Ishikawa (cell line): Measurements from ENCODE around the gene UBE2I.

ENCODE experiments used
- CEBPB ChIP-seq: IDR thresholded peaks from 2 replicates; pipeline ENCODE4 v1.6.1; 2012
- CREB1 ChIP-seq: IDR thresholded peaks from 2 replicates; pipeline ENCODE4 v1.6.1; 2012; ENCODE audit warnings: low read depth
- EGR1 ChIP-seq: IDR thresholded peaks from 2 replicates; pipeline ENCODE4 v1.6.1; 2012
- EP300 ChIP-seq: IDR thresholded peaks from 2 replicates; pipeline ENCODE4 v1.6.1; 2012; ENCODE audit warnings: borderline replicate concordance
- FOXM1 ChIP-seq: IDR thresholded peaks from 2 replicates; pipeline ENCODE4 v1.6.1; 2012; ENCODE audit warnings: low read depth, borderline replicate concordance
- MAX ChIP-seq: IDR thresholded peaks from 2 replicates; pipeline ENCODE4 v1.6.1; 2012
- NFIC ChIP-seq: IDR thresholded peaks from 2 replicates; pipeline ENCODE4 v1.6.1; 2012
- RAD21 ChIP-seq: IDR thresholded peaks from 2 replicates; pipeline ENCODE4 v1.6.1; 2012; ENCODE audit warnings: low read depth
- REST ChIP-seq: IDR thresholded peaks from 2 replicates; pipeline ENCODE4 v1.6.1; 2012; ENCODE audit warnings: low read depth, mild to moderate bottlenecking
- TAF1 ChIP-seq: IDR thresholded peaks from 2 replicates; pipeline ENCODE4 v1.6.1; 2012; ENCODE audit warnings: low read depth, mild to moderate bottlenecking
- TCF12 ChIP-seq: IDR thresholded peaks from 2 replicates; pipeline ENCODE4 v1.6.1; 2012; ENCODE audit warnings: low read depth
- TEAD4 ChIP-seq: IDR thresholded peaks from 2 replicates; pipeline ENCODE4 v1.6.1; 2012
- USF1 ChIP-seq: IDR thresholded peaks from 2 replicates; pipeline ENCODE4 v1.6.1; 2012
- YY1 ChIP-seq: IDR thresholded peaks from 2 replicates; pipeline ENCODE4 v1.6.1; 2012; ENCODE audit warnings: low read depth
- ZBTB7A ChIP-seq: IDR thresholded peaks from 2 replicates; pipeline ENCODE4 v1.6.1; 2012; ENCODE audit warnings: low read depth

The UBE2I gene

DNA sequence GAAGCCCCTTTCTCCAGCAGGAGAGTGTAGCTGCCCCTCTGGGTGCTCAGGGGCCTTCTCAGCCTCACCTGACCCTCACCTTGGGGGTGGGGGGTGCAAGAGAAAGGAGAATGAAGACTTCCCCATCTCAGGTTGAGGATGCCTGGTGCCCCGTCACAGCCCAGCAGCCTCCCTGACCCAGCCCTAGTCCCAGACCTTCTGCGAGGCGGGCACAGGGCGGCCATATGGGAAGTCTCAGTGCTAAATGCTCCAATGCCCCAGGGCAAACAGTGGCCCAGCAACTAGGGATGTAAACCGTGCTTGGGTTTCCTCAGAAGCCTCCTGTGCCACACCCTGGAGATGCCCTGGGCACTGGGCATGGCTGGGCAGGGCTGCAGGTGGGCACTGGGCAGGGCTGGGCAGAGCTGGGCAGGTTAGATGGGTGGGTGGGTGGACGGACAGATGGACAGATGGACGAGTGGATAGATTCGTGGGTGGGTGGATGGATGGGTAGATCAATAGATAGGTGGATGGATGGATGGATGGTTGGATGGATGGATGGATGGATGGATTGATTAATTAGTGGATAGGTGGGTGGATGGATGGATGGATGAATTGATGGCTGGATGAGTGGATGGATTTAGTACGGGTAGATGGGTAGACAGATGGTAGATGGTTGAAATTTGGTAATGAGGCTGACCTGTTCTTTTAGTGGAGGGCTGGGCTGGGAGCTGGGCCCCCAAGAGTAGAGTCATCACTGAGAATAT, 36.8 kb upstream of the UBE2I start:
- TF ChIP-seq TEAD4 (no peak), EP300 (no peak), MAX (no peak), FOXM1 (no peak), REST (no peak), CREB1 (no peak), CEBPB (no peak), NFIC (no peak), YY1 (no peak), TCF12 (no peak), EGR1 (no peak), RAD21 (no peak), ZBTB7A (no peak), USF1 (no peak), TAF1 (no peak)

DNA sequence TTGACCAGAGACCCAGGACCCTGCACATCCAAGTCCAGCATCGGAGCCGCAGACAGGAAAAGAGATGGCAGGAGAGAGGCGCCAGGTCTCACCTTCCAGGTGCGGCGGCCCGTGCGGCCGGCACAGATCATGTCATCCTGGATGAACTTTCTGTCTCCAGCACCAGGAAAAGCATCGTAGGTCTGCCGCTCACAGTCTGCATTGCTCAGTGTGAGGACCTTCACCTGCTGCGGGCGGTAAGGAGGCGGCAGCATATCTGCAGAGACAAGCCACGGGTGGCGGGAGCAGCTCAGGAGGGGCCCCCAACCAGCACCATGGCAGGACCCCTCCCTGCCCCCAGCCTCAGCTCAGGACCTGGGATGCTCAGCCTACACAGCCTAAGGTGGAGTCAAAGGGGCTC, 35.6 kb upstream of the UBE2I start:
- no peak for TF ChIP-seq FOXM1
- no peak for TF ChIP-seq EGR1
- TF ChIP-seq REST, result no peak
- TF ChIP-seq CREB1, result no peak
- no peak for TF ChIP-seq TEAD4
- TF ChIP-seq EP300, result no peak
- TF ChIP-seq RAD21, result no peak
- TF ChIP-seq MAX, result no peak
- no peak for TF ChIP-seq YY1
- TF ChIP-seq TAF1, result no peak
- no peak for TF ChIP-seq CEBPB
- TF ChIP-seq USF1, result no peak
- no peak for TF ChIP-seq ZBTB7A
- TF ChIP-seq TCF12, result no peak

DNA sequence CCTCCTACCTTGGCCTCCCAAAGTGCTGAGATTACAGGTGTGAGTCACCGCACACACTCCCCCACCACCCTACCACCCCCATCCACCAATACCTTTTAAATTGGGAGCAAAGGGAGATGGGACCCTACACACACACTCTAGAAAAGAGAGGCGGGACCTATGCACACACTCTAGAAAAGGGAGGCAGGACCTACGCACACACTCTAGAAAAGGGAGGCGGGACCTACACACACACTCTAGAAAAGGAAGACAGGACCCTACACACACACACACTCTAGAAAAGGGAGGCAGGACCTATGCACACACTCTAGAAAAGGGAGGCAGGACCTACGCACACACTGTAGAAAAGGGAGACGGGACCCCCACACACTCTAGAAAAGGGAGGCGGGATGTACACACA, 34.7 kb upstream of the UBE2I start:
- TF ChIP-seq CEBPB, result no peak
- TF ChIP-seq NFIC, result no peak

- TF ChIP-seq TEAD4 (no peak), TCF12 (no peak), YY1 (no peak), TAF1 (no peak), CREB1 (no peak), EGR1 (no peak)
Measured at GRCh38 chr16:1275791-1276579, 33.5 kb upstream of the UBE2I start.

GRCh38 chr16:1276580-1276878, 32.9 kb upstream of the UBE2I start:
- TF ChIP-seq USF1 (no peak), NFIC (no peak)

GRCh38 chr16:1277151-1277598, 32.3 kb upstream of the UBE2I start:
- TF ChIP-seq EGR1 (no peak), ZBTB7A (no peak), CEBPB (no peak), REST (no peak), YY1 (no peak), TCF12 (no peak), CREB1 (no peak), TAF1 (no peak)
